ENCODE results near the gene ZC3H4. TPM values are rescaled to one million over a fixed set of nuclear protein-coding genes. Genes with fewer than 3 reads are reported as not detected.

ZC3H4 gene
- total and polyA plus RNA-seq, 9 of the 15 experiments (the other 6 are each of a cell fraction or from before 2014, with no cell fraction given) = 2.2 to 75.6 (median 18.3) TPM

DNA sequence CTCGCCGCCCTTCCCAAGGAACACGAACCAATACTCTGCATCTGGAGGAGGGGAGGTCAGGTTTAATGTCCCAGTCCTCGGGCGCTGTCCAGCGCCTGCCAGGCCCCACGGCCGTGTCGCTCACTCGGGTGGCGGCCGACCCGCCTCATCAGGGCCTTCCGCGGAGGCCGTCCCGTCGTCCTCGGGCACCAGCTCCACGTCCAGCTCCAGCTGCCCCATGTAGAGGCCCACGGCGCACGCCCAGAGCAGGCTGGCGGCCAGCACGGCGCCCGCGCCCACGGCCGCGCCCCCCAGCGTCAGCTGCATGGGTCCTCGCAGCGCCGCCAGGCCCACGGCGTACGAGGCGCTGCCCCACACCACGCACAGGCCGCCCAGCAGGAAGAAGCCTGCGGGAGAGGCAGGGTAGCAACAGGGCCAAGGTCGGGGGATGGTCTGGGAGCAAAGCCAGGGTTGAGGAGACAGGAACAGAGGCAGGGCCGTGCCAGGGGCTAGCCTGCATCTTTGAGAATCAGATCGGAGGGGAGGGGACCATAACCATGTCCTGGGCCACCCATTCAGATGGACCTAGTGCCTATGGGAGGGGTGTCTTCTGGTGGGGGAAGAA is 67.6 kb downstream of the ZC3H4 start:
- Histone ChIP-seq H3K4me2 (ENCODE audit: insufficient read depth, low read length) (no peak overlapping the region), H3K27me3 (ENCODE audit: control insufficient read depth in 2 of 2, insufficient read depth in 2 of 2, low read length in 2 of 2) (no peaks in the 10 kb centered on the region), H3K79me2 (ENCODE audit: control insufficient read depth, insufficient read depth, low read length) (peaks cover 17% of the 10 kb centered on the region), H3K9me3 (replicated peaks; ENCODE audit: control insufficient read depth, insufficient read depth, low read depth, low read length) (no peaks in the 10 kb centered on the region), H3K9ac (ENCODE audit: insufficient read depth in 1 of 2, low read depth in 2 of 2, low read length in 2 of 2) (no peak overlapping the region; a peak in 1 of 4 replicates), H2AFZ (ENCODE audit: low read depth, low read length) (no peak overlapping the region), H3K4me1 (replicated peaks in 1 of 2; ENCODE audit: control insufficient read depth in 2 of 2, insufficient read depth in 2 of 2, low read length in 2 of 2) (peaks cover 8 to 28% of the 10 kb centered on the region in 2 experiments; a peak in 4 of 5 replicates), H3K4me3 (no peak overlapping the region), H4K20me1 (replicated peaks; ENCODE audit: control insufficient read depth, insufficient read depth, low read length) (no peaks in the 10 kb centered on the region), H3K36me3 (ENCODE audit: control insufficient read depth, insufficient read depth, low read length) (peaks cover 14% of the 10 kb centered on the region; the same call in 1 of the 3 replicates), H3K27ac (ENCODE audit: extremely low read depth, low read depth, low read length) (no peak overlapping the region), H3K9me1 (ENCODE audit: control insufficient read depth, insufficient read depth, low read length) (no peaks in the 10 kb centered on the region)
- in situ Hi-C loops (cut with MboI) = no loop called here
- ChIA-PET POLR2A (no interaction called here), CTCF (ENCODE audit: low intra/inter-chr PET ratio) (interaction anchor here (0.6 kb wide), 1 partner anchor 76 kb away, joined by 3 read pairs; no protein-coding TSS in a partner anchor)
- DNase-seq (ENCODE audit: extremely low read depth in 1 of 4, low spot score in 3 of 4) (no peak), FAIRE-seq (no peak), ATAC-seq (no peak)
- BruUV-seq (replicated peaks) = no TSS peak
- TF ChIP-seq, protein P1, sequence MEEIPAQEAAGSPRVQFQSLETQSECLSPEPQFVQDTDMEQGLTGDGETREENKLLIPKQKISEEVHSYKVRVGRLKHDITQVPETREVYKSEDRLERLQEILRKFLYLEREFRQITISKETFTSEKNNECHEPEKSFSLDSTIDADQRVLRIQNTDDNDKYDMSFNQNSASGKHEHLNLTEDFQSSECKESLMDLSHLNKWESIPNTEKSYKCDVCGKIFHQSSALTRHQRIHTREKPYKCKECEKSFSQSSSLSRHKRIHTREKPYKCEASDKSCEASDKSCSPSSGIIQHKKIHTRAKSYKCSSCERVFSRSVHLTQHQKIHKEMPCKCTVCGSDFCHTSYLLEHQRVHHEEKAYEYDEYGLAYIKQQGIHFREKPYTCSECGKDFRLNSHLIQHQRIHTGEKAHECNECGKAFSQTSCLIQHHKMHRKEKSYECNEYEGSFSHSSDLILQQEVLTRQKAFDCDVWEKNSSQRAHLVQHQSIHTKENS (CRISPR knock-in tag; IDR thresholded peaks at IDR 0.05) = no peak
- no peak for TF ChIP-seq U2AF1 (optimal IDR thresholded peaks at IDR 0.05; ENCODE audit: low read depth, low read length)
- TF ChIP-seq, protein P2, sequence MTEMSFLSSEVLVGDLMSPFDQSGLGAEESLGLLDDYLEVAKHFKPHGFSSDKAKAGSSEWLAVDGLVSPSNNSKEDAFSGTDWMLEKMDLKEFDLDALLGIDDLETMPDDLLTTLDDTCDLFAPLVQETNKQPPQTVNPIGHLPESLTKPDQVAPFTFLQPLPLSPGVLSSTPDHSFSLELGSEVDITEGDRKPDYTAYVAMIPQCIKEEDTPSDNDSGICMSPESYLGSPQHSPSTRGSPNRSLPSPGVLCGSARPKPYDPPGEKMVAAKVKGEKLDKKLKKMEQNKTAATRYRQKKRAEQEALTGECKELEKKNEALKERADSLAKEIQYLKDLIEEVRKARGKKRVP (CRISPR knock-in tag; IDR thresholded peaks at IDR 0.05) = no peak
- TF ChIP-seq MCM5 (IDR thresholded peaks at IDR 0.05; ENCODE audit: low read depth) = no peak
- TF ChIP-seq MTA2 (IDR thresholded peaks at IDR 0.05; ENCODE audit: low read depth) = no peak
- TF ChIP-seq RBM39 (optimal IDR thresholded peaks at IDR 0.05; ENCODE audit: low read depth, low read length) = no peak
- TF ChIP-seq ZBTB33 (CRISPR knock-in tag; IDR thresholded peaks at IDR 0.05) = peak; percentile 59; the same call in 1 of the 2 replicates
- TF ChIP-seq MITF (IDR thresholded peaks at IDR 0.05) = no peak
- no peak for TF ChIP-seq ZNF589 (CRISPR knock-in tag; IDR thresholded peaks at IDR 0.05; ENCODE audit: low read depth)
- 0 out of 2 replicates have a peak, but pooled peaks have one; percentile 33 for TF ChIP-seq POLR2G (IDR thresholded peaks at IDR 0.05; ENCODE audit: low read depth, low read length)
- no peak for TF ChIP-seq RBM25 (IDR thresholded peaks at IDR 0.05; ENCODE audit: low read depth, low read length, severe bottlenecking)
- TF ChIP-seq RBFOX2 (IDR thresholded peaks at IDR 0.05; ENCODE audit: low read depth, low read length) = peak; percentile 29; the same call in 1 of the 2 replicates
- WGBS (ENCODE audit: insufficient coverage, low coverage, missing lambda C conversion rate) = 96% methylated on average over 17 of the region's 45 CpGs
- intact Hi-C loops (cut with micrococcal nuclease) = no loop called here
